Measurements from ENCODE around the gene RPH3AL.

RPH3AL gene

GRCh38 chr17:336110-337021 lies 16.2 kb downstream of the RPH3AL start:
- DNase-seq (ENCODE audit: low read depth in 2 of 2): no peak

- DNase-seq (ENCODE audit: low read depth in 2 of 2): no peak
Observed at GRCh38 chr17:335691-336090, 16.9 kb downstream of the RPH3AL start.

- no peak for DNase-seq (ENCODE audit: low read depth in 2 of 2)
Observed at GRCh38 chr17:334974-335481, 17.6 kb downstream of the RPH3AL start.

- no peak for DNase-seq (ENCODE audit: low read depth in 2 of 2)
Observed at GRCh38 chr17:333626-334396, 18.8 kb downstream of the RPH3AL start.

- no peak for DNase-seq (ENCODE audit: low read depth in 2 of 2)
Observed at GRCh38 chr17:332558-333322, 19.9 kb downstream of the RPH3AL start.

- DNase-seq (ENCODE audit: low read depth in 2 of 2): no peak
Observed at GRCh38 chr17:332023-332422, 20.6 kb downstream of the RPH3AL start.

- no peak for DNase-seq (ENCODE audit: low read depth in 2 of 2)
Observed at GRCh38 chr17:330993-331701, 21.5 kb downstream of the RPH3AL start.

- no peak for DNase-seq (ENCODE audit: low read depth in 2 of 2)
Observed at GRCh38 chr17:329784-330420, 22.7 kb downstream of the RPH3AL start.

- no peak for DNase-seq (ENCODE audit: low read depth in 2 of 2)
Observed at GRCh38 chr17:327971-328370, 24.6 kb downstream of the RPH3AL start.

- DNase-seq (ENCODE audit: low read depth in 2 of 2): no peak
Observed at GRCh38 chr17:327296-327695, 25.3 kb downstream of the RPH3AL start.

- no peak for DNase-seq (ENCODE audit: low read depth in 2 of 2)
Observed at GRCh38 chr17:326010-326621, 26.5 kb downstream of the RPH3AL start.

- DNase-seq (ENCODE audit: low read depth in 2 of 2): no peak
Observed at GRCh38 chr17:325270-326009, 27.2 kb downstream of the RPH3AL start.

GRCh38 chr17:323721-324571 lies 28.7 kb downstream of the RPH3AL start:
- DNase-seq (ENCODE audit: low read depth in 2 of 2): no peak

- no peak for DNase-seq (ENCODE audit: low read depth in 2 of 2)
Observed at GRCh38 chr17:323181-323580, 29.4 kb downstream of the RPH3AL start.

GRCh38 chr17:322006-322780 lies 30.4 kb downstream of the RPH3AL start:
- no peak for DNase-seq (ENCODE audit: low read depth in 2 of 2)

GRCh38 chr17:321386-321941 lies 31.1 kb downstream of the RPH3AL start:
- no peak for DNase-seq (ENCODE audit: low read depth in 2 of 2)

- DNase-seq (ENCODE audit: low read depth in 2 of 2): no peak
Observed at GRCh38 chr17:320809-321385, 31.7 kb downstream of the RPH3AL start.

All from stimulated activated CD8-positive, alpha-beta memory T cell treated with anti-CD3 and anti-CD28 coated beads, Interleukin-2, amount 100 ng/mL, for 48 hours (primary cell).